ENCODE data around the gene LARP4. TPM values are rescaled to one million over a fixed set of nuclear protein-coding genes. Genes with fewer than 3 reads are reported as not detected.
"Not testable (repeated sequence)": the region's sequence is repeated elsewhere in the genome, so short reads cannot be mapped to it uniquely, and the experiment has no call there.

Gene LARP4
- total RNA-seq, 4 donors from 2014 or later, result 15.9 to 98.6 (median 70.8) TPM

DNA sequence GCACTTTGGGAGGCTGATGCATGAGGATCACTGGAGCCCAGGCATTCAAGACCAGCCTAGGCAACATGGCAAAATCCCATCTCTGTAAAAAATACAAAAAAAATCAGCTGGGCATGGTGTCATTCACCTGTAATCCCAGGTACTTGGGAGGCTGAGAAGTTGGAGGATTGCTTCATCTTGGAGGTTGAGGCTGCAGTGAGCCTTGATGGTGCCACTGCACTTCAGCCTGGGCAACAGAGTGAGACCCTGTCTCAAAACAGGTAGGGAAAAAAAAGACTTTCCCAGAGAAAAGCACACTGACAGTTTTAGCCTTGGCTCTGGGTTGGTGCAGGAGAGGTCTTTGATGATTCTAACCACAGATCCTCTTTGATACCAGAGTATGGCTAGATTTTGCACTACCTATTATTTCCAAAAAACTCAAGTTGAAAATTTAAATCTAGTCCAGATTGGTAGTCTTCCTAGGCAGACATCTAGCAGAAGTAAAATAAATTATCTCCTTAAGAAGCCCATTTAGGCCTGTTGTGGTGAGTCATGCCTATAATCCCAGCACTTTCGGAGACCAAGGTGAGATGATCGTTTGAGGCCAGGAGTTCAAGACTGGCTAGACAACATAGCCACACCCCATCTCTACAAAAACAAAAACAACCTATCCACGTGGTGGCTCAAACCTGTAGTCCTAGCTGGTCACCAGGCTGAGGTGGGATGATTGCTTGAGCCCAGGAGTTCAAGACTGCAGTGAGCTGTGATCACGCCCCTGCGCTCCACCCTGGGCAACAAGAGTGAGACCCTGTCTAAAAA, 18.6 kb downstream of the LARP4 start:
- Histone ChIP-seq H3K4me1 (no peaks in the 10 kb centered on the region), H3K36me3 (no peaks in the 10 kb centered on the region), H3K27ac (no peak overlapping the region), H3K4me3 (no peak overlapping the region), H3K27me3 (no peaks in the 10 kb centered on the region), H3K9me3 (no peaks in the 10 kb centered on the region)
- no peak for DNase-seq
- TF ChIP-seq POLR2A (IDR thresholded peaks at IDR 0.05), result no peak
- TF ChIP-seq, protein P1, sequence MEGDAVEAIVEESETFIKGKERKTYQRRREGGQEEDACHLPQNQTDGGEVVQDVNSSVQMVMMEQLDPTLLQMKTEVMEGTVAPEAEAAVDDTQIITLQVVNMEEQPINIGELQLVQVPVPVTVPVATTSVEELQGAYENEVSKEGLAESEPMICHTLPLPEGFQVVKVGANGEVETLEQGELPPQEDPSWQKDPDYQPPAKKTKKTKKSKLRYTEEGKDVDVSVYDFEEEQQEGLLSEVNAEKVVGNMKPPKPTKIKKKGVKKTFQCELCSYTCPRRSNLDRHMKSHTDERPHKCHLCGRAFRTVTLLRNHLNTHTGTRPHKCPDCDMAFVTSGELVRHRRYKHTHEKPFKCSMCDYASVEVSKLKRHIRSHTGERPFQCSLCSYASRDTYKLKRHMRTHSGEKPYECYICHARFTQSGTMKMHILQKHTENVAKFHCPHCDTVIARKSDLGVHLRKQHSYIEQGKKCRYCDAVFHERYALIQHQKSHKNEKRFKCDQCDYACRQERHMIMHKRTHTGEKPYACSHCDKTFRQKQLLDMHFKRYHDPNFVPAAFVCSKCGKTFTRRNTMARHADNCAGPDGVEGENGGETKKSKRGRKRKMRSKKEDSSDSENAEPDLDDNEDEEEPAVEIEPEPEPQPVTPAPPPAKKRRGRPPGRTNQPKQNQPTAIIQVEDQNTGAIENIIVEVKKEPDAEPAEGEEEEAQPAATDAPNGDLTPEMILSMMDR (IDR thresholded peaks at IDR 0.05), result no peak
- intact Hi-C loops (cut with DNase I; ENCODE audit: low total_unique reads), result no loop called here

DNA sequence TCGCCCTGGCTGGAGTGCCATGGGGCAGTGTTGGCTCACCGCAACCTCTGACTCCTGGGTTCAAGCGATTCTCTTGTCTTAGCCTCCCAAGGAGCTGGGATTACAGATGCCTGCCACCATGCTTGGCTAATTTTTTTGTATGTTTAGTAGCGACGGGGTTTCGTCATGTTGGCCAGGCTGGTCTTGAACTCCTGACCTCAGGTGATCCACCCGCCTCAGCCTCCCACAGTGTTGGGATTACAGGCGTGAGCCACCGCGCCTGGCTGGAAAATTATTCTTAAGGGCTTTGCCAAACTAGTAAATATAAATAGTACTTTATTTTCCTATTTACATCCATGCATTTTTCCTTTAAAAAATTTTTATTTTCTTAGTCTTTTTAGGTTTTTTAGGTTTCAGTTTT, 22.2 kb downstream of the LARP4 start:
- H3K27ac ChIP-seq; H3K4me3 ChIP-seq; DNase-seq; intact Hi-C loops (cut with DNase I; ENCODE audit: low total_unique reads); H3K27me3 ChIP-seq; H3K36me3 ChIP-seq; H3K9me3 ChIP-seq; H3K4me1 ChIP-seq: not testable (repeated sequence)

DNA sequence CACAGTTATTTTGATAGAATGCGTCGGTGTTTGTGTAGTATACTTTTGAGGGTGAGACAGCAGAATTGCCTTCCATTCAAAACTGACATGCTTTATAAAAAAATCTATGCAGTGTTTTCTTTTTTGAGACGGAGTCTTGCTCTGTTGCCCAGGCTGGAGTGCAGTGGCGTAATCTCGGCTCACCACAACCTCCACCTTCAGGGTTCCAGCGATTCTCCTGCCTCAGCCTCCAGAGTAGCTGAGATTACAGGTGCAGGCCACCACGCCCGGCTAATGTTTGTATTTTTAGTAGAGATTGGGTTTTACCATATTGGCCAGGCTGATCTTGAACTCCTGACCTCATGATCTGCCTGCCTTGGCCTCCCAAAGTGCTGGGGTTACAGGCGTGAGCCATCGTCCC, 22.7 kb downstream of the LARP4 start:
- H3K4me1 ChIP-seq; H3K4me3 ChIP-seq; intact Hi-C loops (cut with DNase I; ENCODE audit: low total_unique reads); H3K27ac ChIP-seq; H3K27me3 ChIP-seq; H3K9me3 ChIP-seq; H3K36me3 ChIP-seq; DNase-seq: not testable (repeated sequence)

DNA sequence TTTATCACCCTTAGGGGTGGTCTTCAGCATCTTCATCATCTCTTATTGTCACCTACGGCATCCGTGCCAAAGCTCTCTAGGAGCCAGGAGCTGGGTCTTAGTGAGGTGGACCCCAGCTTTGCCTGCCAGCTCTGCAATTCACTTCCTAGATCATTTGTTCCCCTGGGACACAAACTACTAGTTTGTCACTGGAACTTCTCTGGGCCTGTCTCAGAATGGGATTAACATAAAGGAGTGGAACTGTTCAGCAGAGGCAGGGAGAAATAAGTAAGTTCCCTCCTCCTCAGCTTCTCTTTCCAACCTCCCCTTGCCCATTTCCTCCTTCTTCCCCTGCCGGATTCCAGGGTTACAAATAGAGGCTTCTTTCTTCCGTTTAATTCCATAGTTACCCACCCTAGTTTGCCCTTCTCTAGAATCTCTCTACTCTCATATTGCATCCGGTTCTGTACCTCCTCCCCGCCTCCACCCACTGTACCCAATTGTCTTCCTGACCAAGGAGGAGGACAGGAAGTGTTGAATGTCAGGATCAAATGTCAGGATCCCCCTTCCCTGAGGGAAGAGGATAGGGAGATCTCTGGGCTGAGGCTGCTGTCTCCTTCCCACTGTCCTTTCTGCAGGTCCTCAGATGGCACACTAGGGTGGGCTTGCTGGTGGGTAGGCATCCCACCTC, 25.0 kb downstream of the LARP4 start:
- Histone ChIP-seq H3K27ac (no peak overlapping the region), H3K4me1 (no peaks in the 10 kb centered on the region), H3K9me3 (no peaks in the 10 kb centered on the region), H3K36me3 (no peaks in the 10 kb centered on the region), H3K27me3 (no peaks in the 10 kb centered on the region), H3K4me3 (no peak overlapping the region)
- TF ChIP-seq, protein P1 (IDR thresholded peaks at IDR 0.05), result no peak
- no peak for DNase-seq
- intact Hi-C loops (cut with DNase I; ENCODE audit: low total_unique reads), result no loop called here

DNA sequence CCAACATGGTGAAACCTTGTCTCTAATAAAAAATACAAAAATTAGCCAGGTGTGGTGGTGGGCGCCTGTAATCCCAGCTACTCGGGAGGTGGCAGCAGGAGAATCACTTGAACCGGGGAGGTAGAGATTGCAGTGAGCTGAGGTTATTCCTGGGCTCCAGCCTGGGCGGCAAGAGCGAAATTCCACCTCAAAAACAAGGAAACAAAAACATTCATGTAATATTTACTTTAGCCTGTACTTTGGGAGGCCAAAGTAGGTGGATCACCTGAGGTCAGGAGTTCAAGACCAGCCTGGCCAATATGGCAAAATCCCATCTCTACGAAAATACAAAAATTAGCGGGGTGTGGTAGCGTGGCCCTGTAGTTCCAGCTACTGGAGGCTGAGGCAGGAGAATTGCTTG, 31.0 kb downstream of the LARP4 start:
- DNase-seq; H3K27ac ChIP-seq; H3K4me1 ChIP-seq; H3K36me3 ChIP-seq; intact Hi-C loops (cut with DNase I; ENCODE audit: low total_unique reads); H3K4me3 ChIP-seq; H3K9me3 ChIP-seq; H3K27me3 ChIP-seq: not testable (repeated sequence)

DNA sequence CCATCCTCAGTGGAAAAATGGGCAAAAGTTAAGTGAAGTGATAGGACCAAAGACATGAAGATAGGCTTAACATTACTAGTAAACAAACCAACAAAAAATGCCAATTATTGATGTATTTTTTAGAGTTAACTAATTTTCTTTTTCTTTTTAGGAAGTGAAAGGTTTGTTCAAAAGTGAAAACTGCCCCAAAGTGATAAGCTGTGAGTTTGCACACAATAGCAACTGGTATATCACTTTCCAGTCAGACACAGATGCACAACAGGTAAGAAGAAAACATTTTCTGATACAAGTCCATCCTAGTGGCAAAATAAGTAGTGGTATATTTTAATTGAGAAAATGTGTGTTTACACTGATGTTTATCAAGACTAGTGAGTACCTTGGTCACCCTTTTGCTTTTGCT, 39.6 kb downstream of the LARP4 start:
- H3K27me3 ChIP-seq, result no peaks in the 10 kb centered on the region
- DNase-seq, result no peak
- H3K9me3 ChIP-seq, result no peaks in the 10 kb centered on the region
- H3K4me1 ChIP-seq, result no peaks in the 10 kb centered on the region
- H3K4me3 ChIP-seq, result no peak overlapping the region
- no peak overlapping the region for H3K27ac ChIP-seq
- no peaks in the 10 kb centered on the region for H3K36me3 ChIP-seq
- intact Hi-C loops (cut with DNase I; ENCODE audit: low total_unique reads), result no loop called here
- TF ChIP-seq, protein P1 (IDR thresholded peaks at IDR 0.05), result no peak
- no peak for TF ChIP-seq POLR2A (IDR thresholded peaks at IDR 0.05)

All from uterus (tissue), 4 donors.